Nephron progenitor cell (in vitro differentiated cells): Measurements from ENCODE around the gene C11orf52.
"Not testable (repeated sequence)": the region's sequence is repeated elsewhere in the genome, so short reads cannot be mapped to it uniquely, and the experiment has no call there.

Experiments used
- DNase-seq: peaks from one replicate; pipeline ENCODE4 v3.0.0; 2021
- H3K27ac Mint-ChIP-seq: 2 replicates; pipeline ENCODE4 v1.8.0; 2021; ENCODE audit warnings: mild to moderate bottlenecking, moderate library complexity, mixed read lengths
- H3K27me3 Mint-ChIP-seq: 2 replicates; pipeline ENCODE4 v1.8.0; 2021; ENCODE audit warnings: mild to moderate bottlenecking, low read depth, mixed read lengths; ENCODE audit not compliant: poor library complexity
- H3K36me3 Mint-ChIP-seq: 2 replicates; pipeline ENCODE4 v1.8.0; 2021; ENCODE audit warnings: low read depth, mixed read lengths
- H3K4me1 Mint-ChIP-seq: 2 replicates; pipeline ENCODE4 v1.8.0; 2021; ENCODE audit warnings: mixed read lengths
- H3K4me3 Mint-ChIP-seq: 2 replicates; pipeline ENCODE4 v1.8.0; 2021; ENCODE audit warnings: mild to moderate bottlenecking, moderate library complexity, mixed read lengths
- H3K9me3 Mint-ChIP-seq: 2 replicates; pipeline ENCODE4 v1.8.0; 2021; ENCODE audit warnings: mild to moderate bottlenecking, moderate library complexity, mixed read lengths
- CTCF ChIP-seq: fragments of 200-600 bp; sonication (generic); IDR thresholded peaks from 2 replicates; pipeline ENCODE4 v1.5.0; 2021; ENCODE audit warnings: antibody characterized with exemption

The C11orf52 gene

GRCh38 chr11:111923351-111923788 lies 4.7 kb downstream of the C11orf52 start:
- H3K4me1 Mint-ChIP-seq: peaks cover 53% of the 10 kb centered on the region
- peak overlapping the region; percentile 18 for H3K4me3 Mint-ChIP-seq
- no peak for TF ChIP-seq CTCF
- H3K27me3 Mint-ChIP-seq: peaks cover 7% of the 10 kb centered on the region
- H3K27ac Mint-ChIP-seq: peak overlapping the region; percentile 93
- no peak for DNase-seq
- no peaks in the 10 kb centered on the region for H3K36me3 Mint-ChIP-seq
- no peaks in the 10 kb centered on the region for H3K9me3 Mint-ChIP-seq

GRCh38 chr11:111923951-111924350 lies 5.2 kb downstream of the C11orf52 start:
- H3K4me3 Mint-ChIP-seq: peak overlapping the region; percentile 3
- no peaks in the 10 kb centered on the region for H3K9me3 Mint-ChIP-seq
- DNase-seq: no peak
- H3K27me3 Mint-ChIP-seq: peaks cover 7% of the 10 kb centered on the region
- no peaks in the 10 kb centered on the region for H3K36me3 Mint-ChIP-seq
- peaks cover 48% of the 10 kb centered on the region for H3K4me1 Mint-ChIP-seq
- no peak overlapping the region for H3K27ac Mint-ChIP-seq
- no peak for TF ChIP-seq CTCF

DNA sequence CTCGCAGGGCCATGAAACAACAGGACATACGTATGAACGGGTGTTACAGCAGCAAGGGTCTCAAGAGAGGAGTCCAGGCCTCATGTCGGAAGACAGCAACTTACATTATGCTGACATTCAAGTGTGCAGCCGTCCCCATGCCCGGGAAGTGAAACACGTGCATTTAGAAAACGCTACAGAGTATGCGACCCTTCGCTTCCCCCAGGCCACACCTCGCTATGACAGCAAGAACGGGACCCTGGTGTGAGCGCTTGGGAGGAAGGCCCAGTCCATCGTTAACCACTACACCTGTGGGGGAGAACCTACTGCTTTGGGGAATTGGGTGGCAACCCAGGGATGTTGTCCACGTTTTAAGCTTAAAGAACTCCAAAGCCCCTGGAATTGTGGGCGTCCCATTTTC lies 7.2 kb downstream of the C11orf52 start:
- H3K36me3 Mint-ChIP-seq: no peaks in the 10 kb centered on the region
- TF ChIP-seq CTCF: no peak
- DNase-seq: no peak
- no peaks in the 10 kb centered on the region for H3K9me3 Mint-ChIP-seq
- H3K27ac Mint-ChIP-seq: no peak overlapping the region
- peaks cover 46% of the 10 kb centered on the region for H3K4me1 Mint-ChIP-seq
- peak overlapping the region; percentile 77 for H3K4me3 Mint-ChIP-seq
- peaks cover 7% of the 10 kb centered on the region for H3K27me3 Mint-ChIP-seq

- DNase-seq: peak; percentile 98
- H3K27ac Mint-ChIP-seq: peak overlapping the region; percentile 99
- H3K36me3 Mint-ChIP-seq: no peaks in the 10 kb centered on the region
- peaks cover 46% of the 10 kb centered on the region for H3K4me1 Mint-ChIP-seq
- TF ChIP-seq CTCF: no peak
- H3K4me3 Mint-ChIP-seq: peak overlapping the region; percentile 81
- H3K27me3 Mint-ChIP-seq: peaks cover 4% of the 10 kb centered on the region
- H3K9me3 Mint-ChIP-seq: no peaks in the 10 kb centered on the region
These were observed 8.0 kb downstream of the C11orf52 start for GRCh38 chr11:111926505-111927391.

- Mint-ChIP-seq H3K27ac (no peak overlapping the region), H3K27me3 (no peaks in the 10 kb centered on the region), H3K9me3 (no peaks in the 10 kb centered on the region), H3K4me3 (no peak overlapping the region), H3K4me1 (peaks cover 31% of the 10 kb centered on the region), H3K36me3 (no peaks in the 10 kb centered on the region)
- DNase-seq: no peak
- no peak for TF ChIP-seq CTCF
These were observed 11.8 kb downstream of the C11orf52 start for GRCh38 chr11:111930472-111930871.

DNA sequence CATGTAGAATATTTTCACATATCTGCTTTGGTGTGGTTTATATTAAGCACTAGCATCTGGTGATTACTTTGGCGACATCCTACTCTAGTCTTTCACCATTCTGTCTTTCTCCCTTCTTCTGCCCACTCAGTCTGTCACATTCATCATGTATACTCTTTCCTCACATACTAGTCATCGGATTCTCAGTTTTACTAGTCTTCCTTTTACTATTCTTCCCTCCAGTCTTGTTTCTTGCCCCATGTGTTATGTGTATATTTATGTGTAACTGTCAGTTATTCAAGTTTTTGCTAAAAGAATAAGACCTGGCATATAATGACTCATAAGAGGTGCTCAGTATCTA lies 13.9 kb downstream of the C11orf52 start:
- DNase-seq: no peak
- Mint-ChIP-seq H3K27ac (no peak overlapping the region), H3K9me3 (no peaks in the 10 kb centered on the region), H3K4me3 (no peak overlapping the region), H3K36me3 (no peaks in the 10 kb centered on the region), H3K4me1 (peaks cover 27% of the 10 kb centered on the region), H3K27me3 (peaks cover 4% of the 10 kb centered on the region)
- no peak for TF ChIP-seq CTCF

GRCh38 chr11:111933176-111933575 lies 14.5 kb downstream of the C11orf52 start:
- not testable (repeated sequence) for H3K36me3 Mint-ChIP-seq, H3K4me3 Mint-ChIP-seq, H3K9me3 Mint-ChIP-seq, DNase-seq, H3K27me3 Mint-ChIP-seq, H3K27ac Mint-ChIP-seq
- peaks cover 32% of the 10 kb centered on the region for H3K4me1 Mint-ChIP-seq
